Gastroesophageal sphincter (tissue), 3 donors: Measurements from ENCODE around the gene MECR.

Experiments
- EP300 ChIP-seq: sonication (generic); formaldehyde crosslinking; IDR thresholded peaks from one replicate; pipeline ENCODE4 v1.6.1; 2017; ENCODE audit warnings: antibody characterized with exemption, mild to moderate bottlenecking
- POLR2A ChIP-seq, 2 donors: fragments of 450-650 bp; IDR thresholded peaks; one replicate each; pipeline ENCODE4 v1.6.1; 2017; ENCODE audit warnings: antibody characterized with exemption in 2 of 2, mild to moderate bottlenecking in 2 of 2, moderate library complexity in 1 of 2
- POLR2AphosphoS5 ChIP-seq: sonication (generic); formaldehyde crosslinking; IDR thresholded peaks from one replicate; pipeline ENCODE4 v1.6.1; 2017; ENCODE audit warnings: antibody characterized with exemption
- TF ChIP-seq, protein P1 (sequence below), 4 experiments: fragments of 200-600 bp in 2 of 4; fragments of 450-650 bp in 2 of 4; sonication (generic) in 1 of 4; IDR thresholded peaks; one replicate each; pipeline ENCODE4 v1.5.1; 2017 to 2019; ENCODE audit warnings: antibody characterized with exemption in 4 of 4, mild to moderate bottlenecking in 2 of 4, moderate library complexity in 2 of 4

DNA sequence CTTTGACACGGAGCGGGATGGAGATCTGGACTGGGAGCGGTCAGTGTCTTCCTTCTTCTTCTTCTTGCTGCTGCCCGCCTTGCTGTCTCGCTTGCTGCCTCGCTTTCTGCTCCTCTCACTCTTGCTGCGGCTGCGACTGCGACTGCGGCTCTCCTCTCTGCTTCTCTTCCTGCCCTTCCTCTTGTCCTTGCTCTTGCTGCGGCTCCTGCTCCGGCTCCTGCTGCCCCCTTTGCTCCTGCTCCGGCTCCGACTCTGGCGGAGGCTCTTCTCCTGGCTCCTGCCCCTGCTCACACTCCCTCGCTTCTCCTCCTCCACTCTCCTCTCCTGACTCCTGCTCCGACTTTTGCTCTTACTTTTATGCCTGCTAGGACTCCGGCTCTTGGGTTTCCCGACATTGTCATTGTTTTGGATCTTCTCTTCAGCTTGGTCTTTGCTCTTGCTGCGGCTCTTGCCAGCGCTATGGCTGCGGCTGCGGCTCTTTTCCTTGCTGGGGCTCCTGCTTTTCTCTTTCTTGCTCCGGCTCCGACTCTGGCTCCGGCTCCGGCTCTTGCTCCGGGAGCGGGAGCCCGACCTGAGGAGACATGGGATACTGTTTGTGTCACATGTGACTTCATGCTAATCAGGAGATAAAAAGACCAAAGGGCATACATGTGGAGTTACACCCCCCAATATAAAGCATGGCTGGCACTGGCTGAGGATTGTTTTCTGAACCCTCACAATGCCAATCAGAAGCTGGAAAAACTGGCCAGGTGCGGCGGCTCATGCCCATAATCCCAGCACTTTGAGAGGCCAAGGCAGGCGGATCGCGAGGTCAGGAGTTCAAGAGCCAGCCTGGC, 81.9 kb downstream of the MECR start:
- TF ChIP-seq POLR2A (IDR thresholded peaks at IDR 0.05) (no peak), POLR2AphosphoS5 (no peak), EP300 (no peak)
- TF ChIP-seq, protein P1, sequence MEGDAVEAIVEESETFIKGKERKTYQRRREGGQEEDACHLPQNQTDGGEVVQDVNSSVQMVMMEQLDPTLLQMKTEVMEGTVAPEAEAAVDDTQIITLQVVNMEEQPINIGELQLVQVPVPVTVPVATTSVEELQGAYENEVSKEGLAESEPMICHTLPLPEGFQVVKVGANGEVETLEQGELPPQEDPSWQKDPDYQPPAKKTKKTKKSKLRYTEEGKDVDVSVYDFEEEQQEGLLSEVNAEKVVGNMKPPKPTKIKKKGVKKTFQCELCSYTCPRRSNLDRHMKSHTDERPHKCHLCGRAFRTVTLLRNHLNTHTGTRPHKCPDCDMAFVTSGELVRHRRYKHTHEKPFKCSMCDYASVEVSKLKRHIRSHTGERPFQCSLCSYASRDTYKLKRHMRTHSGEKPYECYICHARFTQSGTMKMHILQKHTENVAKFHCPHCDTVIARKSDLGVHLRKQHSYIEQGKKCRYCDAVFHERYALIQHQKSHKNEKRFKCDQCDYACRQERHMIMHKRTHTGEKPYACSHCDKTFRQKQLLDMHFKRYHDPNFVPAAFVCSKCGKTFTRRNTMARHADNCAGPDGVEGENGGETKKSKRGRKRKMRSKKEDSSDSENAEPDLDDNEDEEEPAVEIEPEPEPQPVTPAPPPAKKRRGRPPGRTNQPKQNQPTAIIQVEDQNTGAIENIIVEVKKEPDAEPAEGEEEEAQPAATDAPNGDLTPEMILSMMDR (IDR thresholded peaks at IDR 0.05) = no peak
